Activated T-cell treated with anti-CD3 and anti-CD28 coated beads for 48 hours (primary cell): ENCODE results near the gene STRADA.
A peak's percentile ranks its signal among the peaks of the same experiment; 100 is the strongest.

ENCODE experiments used
- DNase-seq: peaks from one replicate; pipeline ENCODE4 v3.0.0-alpha.2; 2020; ENCODE audit warnings: low read depth

STRADA gene

DNA sequence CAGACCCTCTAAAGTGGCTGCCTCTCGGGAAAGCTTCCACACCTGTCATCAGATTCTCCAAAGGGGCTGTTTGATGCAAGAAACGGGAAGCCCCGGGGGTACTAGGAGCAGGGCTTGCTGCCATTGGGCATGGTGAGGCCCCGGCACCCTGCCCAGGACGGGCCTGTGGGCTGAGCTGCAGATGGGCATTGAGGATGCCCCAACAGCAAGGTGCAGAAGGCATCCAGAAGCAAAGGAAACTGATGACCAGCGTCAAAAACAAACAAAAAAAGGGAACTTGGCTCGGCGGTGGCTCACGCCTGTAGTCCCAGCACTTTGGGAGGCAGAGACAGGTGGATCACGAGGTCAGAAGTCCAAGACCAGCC, 40.2 kb downstream of the STRADA start:
- no peak for DNase-seq

DNA sequence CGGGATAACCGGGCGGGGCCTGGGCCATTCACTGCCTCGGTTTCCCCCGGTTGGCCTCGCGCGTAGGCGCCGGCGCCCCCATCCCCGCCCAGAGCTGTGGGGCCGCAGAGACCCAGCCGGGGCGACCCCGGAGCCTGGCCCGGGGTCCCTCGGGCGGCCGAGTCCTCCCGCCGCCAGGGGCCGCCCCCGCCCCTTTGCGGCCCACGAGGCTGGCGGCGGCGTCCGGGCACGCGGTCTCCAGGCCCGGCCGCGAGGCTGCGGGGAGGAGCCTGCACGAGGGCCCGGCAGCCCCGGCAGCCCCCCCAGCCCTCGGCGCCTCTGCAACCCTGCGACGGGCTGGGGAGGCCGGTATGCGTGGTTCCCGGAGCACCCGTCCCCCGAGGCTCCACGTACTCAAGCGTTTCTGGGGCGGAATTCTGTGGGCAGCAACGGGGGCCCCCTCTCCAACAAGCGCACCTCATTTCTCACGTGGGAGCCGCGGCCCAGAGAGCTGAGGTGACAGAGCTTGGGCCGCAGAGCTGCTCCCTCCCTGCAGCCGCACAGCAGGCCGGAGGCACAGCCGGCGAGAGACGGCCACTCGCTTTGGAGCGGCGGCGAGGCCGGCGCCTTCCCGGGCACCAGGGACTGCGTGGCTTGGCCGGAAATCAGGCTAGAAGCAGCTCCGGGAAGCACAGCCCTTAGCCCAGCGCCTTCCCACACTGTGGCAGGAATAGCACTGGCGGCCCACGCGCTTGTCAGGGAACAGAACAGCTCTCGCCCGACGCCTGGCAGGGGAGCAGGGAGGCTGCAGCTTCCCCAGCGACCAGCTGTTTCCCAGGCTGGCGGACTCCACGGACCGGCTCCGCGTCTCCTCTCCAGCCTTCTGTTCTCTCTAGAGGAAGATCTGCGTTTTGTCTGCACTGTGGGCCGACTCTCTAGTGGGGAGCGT, 40.8 kb downstream of the STRADA start:
- DNase-seq: peak; percentile 54

- DNase-seq: peak; percentile 78
Observed at GRCh38 chr17:63699638-63700527, 41.7 kb downstream of the STRADA start, which contains the start of gene LIMD2. TSS of gene LIMD2 (minus strand) at chr17:63700125. CDS start at chr17:63699298, 827 bp downstream.

DNA sequence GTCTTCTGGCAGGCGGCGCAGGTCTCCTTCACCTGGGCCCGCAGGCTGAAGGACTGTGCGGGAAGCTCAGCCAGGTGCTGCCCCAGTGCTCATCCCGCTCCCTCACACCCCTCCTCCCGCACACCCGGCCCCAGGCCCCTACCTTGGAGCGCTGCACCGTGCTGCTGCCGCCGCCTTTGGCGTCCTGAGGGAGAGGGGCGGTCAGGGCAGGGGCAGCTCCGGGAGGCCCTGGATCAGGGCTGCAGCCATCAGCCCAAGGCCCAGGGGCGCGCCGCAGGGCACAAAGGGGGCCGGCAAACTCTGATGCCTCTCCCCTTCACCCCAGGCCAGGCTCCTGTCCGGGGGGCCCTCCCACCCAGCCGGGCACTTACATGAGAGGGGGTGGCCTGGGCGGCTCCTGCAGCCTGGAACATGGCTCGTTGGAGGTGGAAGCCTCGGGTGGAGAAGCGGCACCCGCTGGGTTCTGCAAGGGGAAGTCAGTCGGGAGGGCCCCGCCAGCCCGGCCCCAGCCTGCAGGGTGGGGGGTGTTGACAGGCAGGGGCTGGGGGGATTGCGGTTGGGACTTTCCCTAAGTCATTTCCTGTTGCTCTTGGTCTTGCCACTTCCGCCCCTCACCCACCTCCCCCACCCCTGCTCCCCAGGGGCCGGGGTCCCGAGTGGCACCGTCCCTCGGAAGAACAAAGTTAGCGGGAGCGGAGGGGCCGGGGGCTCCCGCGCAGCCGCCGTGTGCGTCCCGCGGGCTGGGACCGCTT, 42.5 kb downstream of the STRADA start:
- DNase-seq: peak; percentile 71

- peak; percentile 42 for DNase-seq
Observed at GRCh38 chr17:63698381-63698885, 43.2 kb downstream of the STRADA start.

DNA sequence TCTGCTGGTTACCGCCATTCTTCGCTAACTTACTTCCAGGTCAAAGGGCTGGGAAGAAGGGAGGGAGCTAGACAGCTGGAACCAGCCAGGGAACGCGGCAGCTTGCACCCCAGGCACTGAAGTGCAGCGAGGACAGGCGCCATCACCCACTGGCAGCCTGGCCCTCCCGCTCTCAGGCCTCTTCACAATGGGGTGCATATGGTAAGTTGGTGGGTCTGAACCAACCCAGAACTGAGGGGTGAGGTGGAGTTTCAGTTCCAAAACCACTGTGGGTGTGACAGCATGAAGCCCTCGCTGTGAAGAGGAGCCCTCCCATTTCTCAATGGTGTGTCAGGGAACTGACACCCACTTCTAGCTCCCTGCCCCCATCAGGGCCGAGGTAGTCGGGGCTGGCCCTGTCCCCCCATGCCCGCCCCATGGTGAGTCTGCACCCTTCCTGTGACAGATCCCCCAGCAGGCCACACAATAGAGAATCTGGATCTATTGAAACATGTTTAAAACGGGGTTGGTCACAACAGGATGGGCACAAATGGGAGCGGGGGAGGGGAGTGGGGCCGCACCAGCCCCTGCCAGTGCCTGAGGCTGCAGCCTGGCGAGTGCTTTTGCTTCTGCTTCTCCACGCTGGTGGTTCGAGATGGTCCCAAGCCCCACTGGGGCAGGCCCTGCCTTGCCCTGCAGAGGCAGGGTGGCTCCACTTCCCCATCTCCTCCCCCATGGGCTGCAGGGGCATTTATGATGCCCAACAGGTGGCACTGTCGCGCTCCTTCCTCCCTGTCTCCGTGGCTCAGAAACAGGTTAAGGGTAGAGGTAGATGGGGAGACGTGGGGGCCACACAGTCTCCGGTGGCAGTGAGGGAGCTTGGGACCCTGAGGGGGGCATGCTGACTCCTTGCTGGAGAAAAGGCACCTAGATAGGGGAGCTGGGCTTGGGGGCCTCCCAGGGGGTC, 44.0 kb downstream of the STRADA start:
- peak; percentile 71 for DNase-seq

DNA sequence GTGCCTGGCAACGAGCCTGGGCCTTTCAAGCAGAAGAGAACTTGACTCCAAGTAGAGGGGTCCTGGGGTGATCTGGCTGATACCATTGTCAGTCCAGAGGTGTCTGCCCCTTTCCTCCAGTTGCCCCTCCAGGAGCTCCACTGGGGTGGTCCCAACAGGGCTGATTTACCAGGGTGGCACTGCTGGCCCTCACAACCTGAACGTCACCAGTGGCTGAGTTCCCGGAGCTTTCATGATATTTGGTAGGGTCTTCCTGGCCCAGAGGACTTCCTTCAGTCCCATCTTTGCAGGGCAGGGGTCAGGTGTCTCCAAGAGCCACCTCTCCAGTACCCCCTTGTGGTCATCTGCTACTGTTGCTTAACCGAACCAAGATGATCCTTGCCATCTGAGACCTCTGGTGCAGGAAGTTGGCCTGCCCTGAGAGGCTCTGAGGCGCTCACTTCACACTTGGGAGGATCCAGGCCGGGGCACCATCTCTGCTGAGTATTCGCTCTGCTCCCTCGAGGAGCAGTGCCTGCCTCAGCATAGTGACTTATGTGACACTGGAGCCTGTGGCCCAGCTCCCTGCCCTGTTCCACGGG, 45.1 kb downstream of the STRADA start:
- DNase-seq: no peak

DNA sequence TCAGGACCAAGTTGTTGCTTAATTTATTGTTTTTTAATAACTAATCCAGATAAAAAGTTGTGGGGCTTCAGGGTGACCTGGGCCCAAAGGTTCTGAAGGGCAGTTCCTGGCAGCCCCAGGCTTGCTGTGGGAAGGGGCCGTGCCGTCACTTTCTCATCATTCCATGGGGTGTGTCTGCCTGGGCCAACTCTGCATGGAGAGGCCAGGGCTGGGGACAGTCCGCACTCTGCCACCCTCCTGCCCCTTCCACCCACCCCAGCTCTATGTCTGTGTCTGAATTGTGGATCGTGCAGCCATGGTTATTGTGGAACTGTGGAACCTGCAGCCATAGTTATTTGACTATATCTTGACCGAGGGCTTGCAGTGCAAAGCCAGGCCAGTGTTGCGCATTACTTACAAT, 45.7 kb downstream of the STRADA start:
- DNase-seq: no peak

DNA sequence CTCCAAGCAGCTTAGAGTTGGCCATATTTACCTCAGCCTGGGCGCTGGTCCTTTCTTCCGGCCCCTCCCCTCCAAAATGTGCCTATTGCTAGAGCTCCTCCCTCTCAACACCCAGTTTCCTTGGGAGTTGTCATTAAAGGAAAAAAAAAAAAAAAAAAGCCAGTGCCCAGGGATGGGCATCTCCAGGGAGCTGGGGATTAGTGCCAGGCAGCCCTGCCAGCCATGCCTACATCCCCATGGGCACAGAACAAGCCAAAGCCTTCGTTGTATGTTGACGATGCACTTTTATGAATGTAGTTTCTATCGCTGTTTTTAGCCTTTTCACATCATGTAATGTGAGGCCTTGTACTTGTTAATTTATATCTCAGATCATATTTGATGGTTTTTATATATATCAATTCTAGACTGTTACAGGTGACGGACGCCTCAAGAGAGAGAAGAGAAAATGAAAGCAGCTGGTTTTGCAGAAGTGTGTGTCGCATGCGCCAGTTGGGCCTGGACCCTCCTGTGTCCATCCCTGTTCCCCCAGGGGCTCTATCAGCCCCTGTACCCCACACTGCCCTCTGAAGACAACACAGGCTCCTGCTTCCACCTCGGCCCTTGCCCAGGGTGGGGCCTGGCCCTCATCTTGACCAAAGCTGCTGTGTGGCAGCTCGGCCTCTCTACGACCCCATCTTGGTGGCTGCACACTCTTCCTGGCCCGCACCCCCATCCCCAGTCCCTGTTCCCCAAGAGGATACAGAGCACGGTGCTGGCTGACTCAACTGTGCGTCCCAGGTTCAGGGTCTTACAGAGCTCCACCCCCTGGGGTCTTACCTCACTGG, 46.4 kb downstream of the STRADA start:
- DNase-seq: no peak

GRCh38 chr17:63694229-63694949, 47.2 kb downstream of the STRADA start:
- no peak for DNase-seq

DNA sequence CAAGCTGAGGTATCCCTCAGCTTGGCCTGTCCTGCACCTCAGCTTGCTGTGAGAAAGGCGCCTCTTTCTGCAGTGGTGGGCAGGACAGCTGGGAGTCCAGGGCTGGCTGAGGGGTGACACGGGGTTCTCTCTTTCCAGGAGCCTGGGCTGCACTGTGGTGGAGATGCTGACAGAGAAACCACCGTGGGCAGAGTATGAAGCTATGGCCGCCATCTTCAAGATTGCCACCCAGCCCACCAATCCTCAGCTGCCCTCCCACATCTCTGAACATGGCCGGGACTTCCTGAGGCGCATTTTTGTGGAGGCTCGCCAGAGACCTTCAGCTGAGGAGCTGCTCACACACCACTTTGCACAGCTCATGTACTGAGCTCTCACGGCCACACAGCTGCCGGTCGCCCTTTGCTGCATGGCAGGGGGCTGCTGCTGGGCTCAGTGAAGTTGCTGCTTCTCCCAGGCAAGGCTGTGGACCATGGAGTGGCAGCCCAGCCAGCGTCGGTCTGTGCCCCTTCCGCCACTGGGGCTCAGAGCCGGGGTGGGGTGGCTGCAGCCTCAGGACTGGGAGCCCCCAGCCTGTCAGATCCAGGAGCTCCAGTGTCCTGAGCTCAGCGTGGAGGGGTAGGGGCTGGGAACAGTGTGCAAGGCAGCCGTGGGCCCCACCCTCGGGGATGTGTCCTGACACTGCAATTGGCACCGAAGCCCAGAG, 48.0 kb downstream of the STRADA start:
- DNase-seq: no peak

DNA sequence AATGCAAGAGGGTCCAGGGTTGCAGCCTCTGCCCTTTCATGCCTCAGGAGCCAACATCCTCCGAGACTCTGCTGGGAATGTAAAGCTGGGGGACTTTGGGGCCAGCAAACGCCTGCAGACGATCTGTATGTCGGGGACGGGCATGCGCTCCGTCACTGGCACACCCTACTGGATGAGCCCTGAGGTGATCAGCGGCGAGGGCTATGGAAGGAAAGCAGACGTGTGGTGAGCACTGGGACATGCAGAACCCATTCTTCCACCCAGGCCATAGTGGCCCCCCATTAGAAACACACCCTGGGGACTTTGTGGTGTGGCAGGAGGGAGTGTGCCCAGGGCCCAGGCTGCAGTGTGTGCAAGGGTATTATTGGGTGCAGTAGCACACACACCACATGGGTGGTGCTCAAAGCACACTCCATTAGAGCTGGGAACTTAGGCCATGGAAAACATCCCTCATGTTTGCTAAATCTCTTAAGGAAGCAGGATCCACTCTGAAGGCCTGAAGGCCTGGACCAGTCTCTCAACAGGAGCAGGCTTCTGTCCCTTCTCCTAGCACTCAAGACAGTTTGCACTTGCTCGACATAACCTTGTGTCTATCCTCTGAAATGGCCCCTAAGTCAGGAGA, 49.3 kb downstream of the STRADA start:
- DNase-seq: no peak

- no peak for DNase-seq
Observed at GRCh38 chr17:63689479-63689878, 52.1 kb downstream of the STRADA start.

DNA sequence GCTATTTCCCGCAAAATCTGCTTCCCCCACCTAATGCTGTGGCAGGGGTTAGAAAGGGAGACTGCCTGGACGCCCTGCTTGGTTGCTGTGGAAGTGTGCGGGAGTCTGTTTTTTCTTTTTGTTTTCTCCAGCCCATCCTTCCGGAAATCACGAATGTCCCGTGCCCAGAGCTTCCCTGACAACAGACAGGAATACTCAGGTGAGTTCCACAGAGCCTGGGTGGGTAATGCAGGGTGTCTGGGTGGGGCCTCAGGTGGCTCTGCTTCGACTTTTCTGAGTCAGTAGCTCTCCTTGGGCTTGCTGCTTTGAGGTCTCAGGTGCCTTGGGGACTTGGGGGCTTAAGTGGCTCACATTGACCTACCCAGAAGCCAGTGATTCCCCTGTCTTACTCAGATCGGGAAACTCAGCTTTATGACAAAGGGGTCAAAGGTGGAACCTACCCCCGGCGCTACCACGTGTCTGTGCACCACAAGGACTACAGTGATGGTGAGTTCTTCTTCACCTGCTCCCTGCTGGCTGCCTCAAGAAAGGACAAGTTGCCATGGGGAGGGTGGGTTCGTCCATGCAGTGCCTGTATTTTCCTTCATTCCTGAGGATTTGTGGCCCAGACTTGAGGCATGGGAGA, 53.1 kb downstream of the STRADA start:
- no peak for DNase-seq

DNA sequence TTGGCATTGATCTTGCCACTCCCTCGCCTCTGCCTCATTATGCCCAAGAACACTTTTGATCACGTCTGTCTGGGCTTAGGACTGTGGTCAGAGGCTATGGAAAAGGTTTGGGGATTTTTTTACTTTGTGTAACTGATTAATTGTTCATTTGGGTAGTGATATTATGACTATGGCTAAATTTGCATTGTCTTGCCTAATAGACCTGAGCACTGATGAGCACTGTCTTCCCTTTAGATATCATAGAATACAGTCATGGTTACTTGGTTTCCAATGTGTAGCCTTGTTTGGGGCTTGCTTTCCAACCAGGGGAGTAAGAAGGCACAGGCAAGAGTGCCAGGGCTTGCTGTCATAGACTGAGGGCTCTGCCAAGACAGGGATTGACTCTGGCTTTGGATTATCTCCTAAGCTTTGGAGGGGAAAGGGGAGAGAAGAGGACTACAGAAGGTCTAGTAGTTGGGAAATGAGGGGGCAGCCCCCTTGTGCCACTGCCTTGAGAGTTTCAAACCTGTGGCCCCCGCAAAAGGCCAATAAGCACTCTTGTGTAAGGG, 55.4 kb downstream of the STRADA start:
- no peak for DNase-seq

DNA sequence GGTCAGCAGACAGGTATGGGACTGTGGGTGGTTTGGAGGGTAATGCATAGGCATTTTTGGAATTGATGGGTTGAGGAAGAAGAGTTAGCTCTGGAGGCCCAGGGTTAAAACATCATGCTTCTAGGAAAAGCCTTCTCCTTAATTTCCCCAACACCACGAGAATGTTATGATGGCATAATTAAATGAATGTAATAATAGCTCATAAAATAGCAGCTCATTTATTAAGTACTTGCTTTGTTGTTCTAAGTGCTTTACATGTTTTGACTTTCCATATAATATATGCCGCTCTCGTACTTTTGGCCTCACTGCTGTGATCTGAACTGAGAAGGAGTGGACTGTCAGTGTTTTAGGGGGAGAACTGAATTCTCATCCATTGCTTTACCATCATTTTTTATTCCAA, 56.0 kb downstream of the STRADA start:
- DNase-seq: no peak

GRCh38 chr17:63685041-63685440, 56.6 kb downstream of the STRADA start:
- no peak for DNase-seq
